ENCODE data around the gene CPT1A.

Gene CPT1A

DNA sequence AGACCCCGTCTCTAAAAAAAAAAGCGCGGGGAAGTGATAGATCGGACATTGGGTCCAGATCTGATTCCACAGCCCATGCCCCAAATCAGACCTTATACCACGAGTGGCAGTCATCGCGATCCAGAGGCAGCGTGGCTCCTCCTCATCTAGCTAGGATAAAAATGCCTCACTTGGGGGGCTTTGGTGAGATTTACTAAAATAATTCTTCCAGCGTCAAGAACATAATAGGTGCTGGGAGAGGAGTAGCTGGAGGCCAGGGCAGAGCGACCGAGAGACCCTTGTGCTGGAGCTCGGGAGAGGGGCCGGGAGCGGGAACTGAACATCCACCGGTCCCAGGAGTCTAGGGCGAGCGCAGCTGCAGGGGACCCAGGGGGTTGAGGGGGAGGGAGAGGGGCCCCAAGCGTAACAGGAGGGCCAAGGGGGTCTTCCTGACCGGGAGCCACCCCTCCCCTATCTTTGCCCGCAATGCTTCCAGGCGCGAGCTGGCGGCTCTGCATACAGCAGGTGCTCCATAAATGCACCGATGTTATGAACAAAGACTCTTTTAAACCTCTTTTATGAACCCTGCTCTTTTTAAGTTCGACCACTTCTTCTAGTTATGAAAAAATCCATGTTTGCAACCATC, 823 bp upstream of the CPT1A start:
- TF ChIP-seq CTCF (IDR thresholded peaks at IDR 0.05; ENCODE audit: insufficient read depth, low read length, poor library complexity, severe bottlenecking): no peak
- no peak for TF ChIP-seq EZH2phosphoT487 (conservative IDR thresholded peaks at IDR 0.05; ENCODE audit: low read length)
- H2AFZ ChIP-seq (ENCODE audit: low read depth, low read length, severe bottlenecking): no peak overlapping the region
- no peaks in the 10 kb centered on the region for H3K9me3 ChIP-seq (ENCODE audit: insufficient read depth, low read length)
- no peaks in the 10 kb centered on the region for H3K36me3 ChIP-seq (ENCODE audit: low read length)
- no peaks in the 10 kb centered on the region for H3K27me3 ChIP-seq (ENCODE audit: low read length)
- no peaks in the 10 kb centered on the region for H4K20me1 ChIP-seq (ENCODE audit: low read depth, low read length)
- peaks cover 16% of the 10 kb centered on the region for H3F3A ChIP-seq (ENCODE audit: insufficient read depth)
- H3K9ac ChIP-seq (ENCODE audit: low read length): no peak overlapping the region
- H3K9me2 ChIP-seq (replicated peaks; ENCODE audit: insufficient read depth, low read length): no peaks in the 10 kb centered on the region
- H3K79me2 ChIP-seq (ENCODE audit: insufficient read depth, low read length): no peaks in the 10 kb centered on the region
- H3K4me2 ChIP-seq (ENCODE audit: low read depth, low read length, poor library complexity, severe bottlenecking): peak overlapping the region; percentile 94
- no peak overlapping the region for H3K27ac ChIP-seq (ENCODE audit: low read depth, low read length)
- H3K4me3 ChIP-seq (ENCODE audit: insufficient read depth, low read length, poor library complexity, severe bottlenecking): no peak overlapping the region

DNA sequence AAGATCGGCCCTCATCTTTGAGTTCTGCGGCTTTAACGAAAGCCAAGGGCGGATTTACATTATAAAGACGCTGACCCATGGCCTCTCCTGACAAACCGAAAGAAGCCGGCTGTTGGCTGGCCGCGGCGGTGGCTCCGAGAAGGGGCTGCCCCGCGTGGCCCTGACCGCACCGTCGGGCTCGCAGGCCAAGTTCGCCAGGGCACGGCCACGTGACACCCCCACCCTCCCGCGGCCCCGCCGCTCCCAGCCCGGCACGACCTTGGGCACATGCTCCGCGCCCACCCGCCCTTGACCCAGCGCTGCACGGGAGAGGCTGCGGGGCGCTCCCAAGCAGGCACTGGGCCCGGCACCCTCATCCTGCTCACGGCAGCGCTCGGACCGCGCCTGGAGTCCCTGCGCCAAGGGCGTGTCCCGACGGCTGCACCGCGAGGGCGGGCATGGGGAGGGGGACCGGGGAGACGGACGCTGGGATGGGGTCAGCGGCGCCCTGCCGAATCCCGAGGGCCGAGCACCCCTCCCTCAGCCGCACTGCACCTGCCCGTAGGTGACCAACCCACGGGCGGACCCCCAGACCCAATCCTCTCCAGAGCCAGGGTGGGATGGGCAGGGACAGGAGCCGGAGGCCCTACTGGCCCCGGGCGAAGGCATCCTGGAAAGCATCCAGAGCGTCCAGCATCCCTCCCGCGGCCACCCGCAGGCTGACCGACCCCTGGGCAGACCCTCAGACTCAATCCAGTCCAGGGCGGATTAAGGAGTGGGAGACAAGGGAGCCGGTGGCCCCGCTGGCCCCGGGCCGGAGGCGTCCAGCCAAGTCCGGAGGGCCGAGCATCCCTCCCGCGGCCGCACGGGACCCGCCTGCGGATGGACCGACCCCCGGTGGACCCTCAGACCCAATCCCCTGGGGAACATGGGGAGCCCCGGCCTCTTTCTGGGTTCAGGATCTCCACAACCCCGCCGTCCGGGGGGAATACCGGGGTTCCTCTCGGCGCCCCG, 759 bp downstream of the CPT1A start:
- H3K27ac ChIP-seq (ENCODE audit: low read depth, low read length): peak overlapping the region; percentile 70
- no peaks in the 10 kb centered on the region for H4K20me1 ChIP-seq (ENCODE audit: low read depth, low read length)
- peak overlapping the region; percentile 94 for H3K4me2 ChIP-seq (ENCODE audit: low read depth, low read length, poor library complexity, severe bottlenecking)
- H3F3A ChIP-seq (ENCODE audit: insufficient read depth): peaks cover 16% of the 10 kb centered on the region
- H3K9me2 ChIP-seq (replicated peaks; ENCODE audit: insufficient read depth, low read length): no peaks in the 10 kb centered on the region
- H3K79me2 ChIP-seq (ENCODE audit: insufficient read depth, low read length): no peaks in the 10 kb centered on the region
- no peaks in the 10 kb centered on the region for H3K27me3 ChIP-seq (ENCODE audit: low read length)
- H3K4me3 ChIP-seq (ENCODE audit: insufficient read depth, low read length, poor library complexity, severe bottlenecking): peak overlapping the region; percentile 53
- H2AFZ ChIP-seq (ENCODE audit: low read depth, low read length, severe bottlenecking): peak overlapping the region; percentile 66
- no peaks in the 10 kb centered on the region for H3K36me3 ChIP-seq (ENCODE audit: low read length)
- TF ChIP-seq CTCF (IDR thresholded peaks at IDR 0.05; ENCODE audit: insufficient read depth, low read length, poor library complexity, severe bottlenecking) (no peak), EZH2phosphoT487 (conservative IDR thresholded peaks at IDR 0.05; ENCODE audit: low read length) (no peak)
- no peaks in the 10 kb centered on the region for H3K9me3 ChIP-seq (ENCODE audit: insufficient read depth, low read length)
- peak overlapping the region; percentile 57 for H3K9ac ChIP-seq (ENCODE audit: low read length)

DNA sequence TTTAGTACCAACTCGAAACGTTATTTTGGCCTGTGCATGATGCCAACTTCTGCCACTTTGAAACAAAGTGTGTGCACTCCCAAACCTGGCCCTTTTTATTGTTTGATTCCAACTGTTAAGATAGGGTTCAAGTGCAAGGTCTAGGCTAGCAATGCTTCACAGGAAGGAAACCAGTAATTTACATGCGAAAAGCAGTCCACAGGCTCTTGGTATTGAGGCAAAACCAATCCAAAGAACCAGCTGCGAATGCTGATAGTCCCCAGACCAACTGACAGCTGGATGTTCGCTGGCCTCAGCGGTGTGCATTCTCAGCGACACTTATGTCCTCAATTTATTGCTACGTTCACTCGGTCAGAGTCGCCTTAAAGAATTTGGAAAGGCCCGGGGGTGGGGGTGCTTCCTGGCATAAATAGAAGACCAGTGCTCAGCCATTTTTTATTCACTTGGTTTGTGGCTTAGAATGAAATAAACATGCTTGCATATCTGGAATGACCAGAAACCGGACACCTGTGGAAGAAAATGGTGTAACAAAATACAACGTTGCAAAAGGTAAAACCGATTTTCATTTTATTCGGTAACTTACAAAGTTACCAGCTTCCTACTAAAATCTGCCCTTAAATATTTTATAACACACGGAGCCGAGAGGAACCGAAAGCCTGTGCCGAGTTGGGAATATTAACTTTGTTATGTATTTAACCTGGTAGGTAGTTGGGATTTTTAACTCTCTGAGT, 1.6 kb downstream of the CPT1A start:
- Histone ChIP-seq H3K9me2 (replicated peaks; ENCODE audit: insufficient read depth, low read length) (no peaks in the 10 kb centered on the region), H3K27me3 (ENCODE audit: low read length) (no peaks in the 10 kb centered on the region), H2AFZ (ENCODE audit: low read depth, low read length, severe bottlenecking) (peak overlapping the region; percentile 66), H3K4me3 (ENCODE audit: insufficient read depth, low read length, poor library complexity, severe bottlenecking) (peak overlapping the region; percentile 53), H3K4me2 (ENCODE audit: low read depth, low read length, poor library complexity, severe bottlenecking) (peak overlapping the region; percentile 94), H3F3A (ENCODE audit: insufficient read depth) (peaks cover 16% of the 10 kb centered on the region), H3K79me2 (ENCODE audit: insufficient read depth, low read length) (no peaks in the 10 kb centered on the region), H3K36me3 (ENCODE audit: low read length) (no peaks in the 10 kb centered on the region), H4K20me1 (ENCODE audit: low read depth, low read length) (no peaks in the 10 kb centered on the region), H3K9ac (ENCODE audit: low read length) (peak overlapping the region; percentile 57), H3K27ac (ENCODE audit: low read depth, low read length) (peak overlapping the region; percentile 70), H3K9me3 (ENCODE audit: insufficient read depth, low read length) (no peaks in the 10 kb centered on the region)
- no peak for TF ChIP-seq CTCF (IDR thresholded peaks at IDR 0.05; ENCODE audit: insufficient read depth, low read length, poor library complexity, severe bottlenecking)
- TF ChIP-seq EZH2phosphoT487 (conservative IDR thresholded peaks at IDR 0.05; ENCODE audit: low read length): no peak
